Occipital lobe (tissue), 2 donors: Measurements from ENCODE around the gene RPTOR. TPM values are rescaled to one million over a fixed set of nuclear protein-coding genes. Genes with fewer than 3 reads are reported as not detected.
"Not testable (repeated sequence)": the region's sequence is repeated elsewhere in the genome, so short reads cannot be mapped to it uniquely, and the experiment has no call there.

ENCODE experiments used
- DNase-seq: peaks from one replicate; lab custom pipeline; 2025; lab: John Stamatoyannopoulos, UW
- total RNA-seq: library from RNA; depleted of rRNA; stranded (reverse); fragments of >200 nt; gene quantifications from one replicate; pipeline ENCODE4 v1.2.3, GENCODE V29; 2014

Gene RPTOR
- total RNA-seq, 1 donor from 2014 or later: 14.2 TPM

DNA sequence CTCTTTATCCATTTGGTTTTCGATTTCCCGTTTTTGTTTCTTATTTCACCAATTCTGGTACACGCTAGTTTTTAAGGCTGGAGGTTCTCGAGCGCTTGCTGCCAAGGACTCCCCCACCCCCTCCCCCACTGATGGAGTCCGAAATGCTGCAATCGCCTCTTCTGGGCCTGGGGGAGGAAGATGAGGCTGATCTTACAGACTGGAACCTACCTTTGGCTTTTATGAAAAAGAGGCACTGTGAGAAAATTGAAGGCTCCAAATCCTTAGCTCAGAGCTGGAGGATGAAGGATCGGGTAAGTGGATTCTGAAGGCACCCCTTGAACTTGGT, 825 bp downstream of the RPTOR start:
- DNase-seq: no peak

DNA sequence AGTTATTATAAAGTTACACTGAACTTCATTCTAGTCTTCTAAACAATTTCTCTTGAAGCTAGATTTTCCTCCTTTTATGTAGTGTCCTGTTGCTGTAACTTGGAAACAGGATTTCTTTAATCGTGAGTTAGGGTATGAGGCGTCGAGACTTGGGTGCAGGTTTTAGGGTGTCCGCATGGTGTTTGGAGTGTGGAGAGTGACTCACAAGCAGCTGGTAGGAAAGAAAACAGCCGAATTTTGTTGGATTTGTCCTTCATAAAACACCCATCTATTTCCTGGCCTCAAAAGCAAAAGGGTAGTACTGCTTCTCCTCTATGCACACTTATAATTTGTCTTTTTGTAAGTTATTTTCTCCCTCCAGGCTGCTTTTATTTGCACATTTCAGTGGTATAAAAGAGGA, 1.6 kb downstream of the RPTOR start:
- DNase-seq: no peak

DNA sequence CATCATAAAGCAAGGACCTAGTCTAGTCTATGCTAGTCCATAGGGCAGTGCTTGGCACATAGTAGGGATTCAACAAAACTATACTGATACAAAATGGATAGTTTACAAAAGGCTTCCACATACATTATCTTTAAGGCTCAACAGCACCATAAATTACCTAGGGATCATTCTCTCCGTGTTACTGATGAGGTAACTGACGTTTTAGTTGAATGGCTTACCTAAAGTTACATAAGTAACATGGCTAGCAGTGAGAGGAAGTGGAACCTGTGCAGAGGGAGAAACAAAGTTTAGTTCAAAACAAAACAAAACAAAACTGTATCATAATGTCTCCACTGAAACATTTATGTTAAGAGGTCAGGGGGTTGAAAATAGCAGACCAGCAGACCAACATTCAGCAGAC, 7.9 kb downstream of the RPTOR start:
- no peak for DNase-seq

DNA sequence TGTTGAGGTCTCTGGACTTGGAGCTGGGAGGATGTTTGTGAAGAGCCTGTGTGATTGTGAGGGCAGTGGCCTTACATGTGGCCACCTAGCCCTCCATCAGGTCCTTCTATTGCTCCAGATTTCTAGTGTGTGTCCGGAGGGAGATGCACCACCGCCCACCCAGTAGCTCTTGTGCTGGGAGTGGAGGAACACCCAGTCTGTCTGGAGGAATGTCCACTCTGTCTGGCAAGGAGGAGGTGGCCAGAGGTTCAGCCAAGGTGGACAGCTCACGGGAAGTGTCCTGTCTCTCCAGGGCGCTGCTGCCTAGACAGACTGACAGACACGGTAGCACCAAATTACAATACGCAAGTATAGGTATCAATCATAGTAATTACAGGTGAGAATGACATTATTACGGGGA, 10.6 kb downstream of the RPTOR start:
- no peak for DNase-seq

DNA sequence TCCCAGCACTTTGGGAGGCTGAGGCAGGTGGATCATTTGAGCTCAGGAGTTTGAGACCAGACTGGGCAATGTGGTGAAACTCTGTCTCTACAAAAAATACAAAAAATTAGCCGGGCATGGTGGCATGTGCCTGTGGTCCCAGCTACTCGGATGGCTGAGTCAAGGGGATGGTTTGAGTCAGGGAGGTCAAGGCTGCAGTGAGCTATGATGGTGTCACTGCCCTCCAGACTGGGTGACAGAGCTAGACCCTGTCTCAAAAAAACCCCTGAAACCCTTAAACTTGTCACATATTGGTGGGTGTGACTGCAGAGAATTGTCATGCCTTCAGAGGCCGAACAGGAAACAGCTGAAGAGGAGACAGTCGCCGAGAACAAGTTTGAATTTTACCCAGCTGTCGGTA, 13.4 kb downstream of the RPTOR start:
- no peak for DNase-seq

DNA sequence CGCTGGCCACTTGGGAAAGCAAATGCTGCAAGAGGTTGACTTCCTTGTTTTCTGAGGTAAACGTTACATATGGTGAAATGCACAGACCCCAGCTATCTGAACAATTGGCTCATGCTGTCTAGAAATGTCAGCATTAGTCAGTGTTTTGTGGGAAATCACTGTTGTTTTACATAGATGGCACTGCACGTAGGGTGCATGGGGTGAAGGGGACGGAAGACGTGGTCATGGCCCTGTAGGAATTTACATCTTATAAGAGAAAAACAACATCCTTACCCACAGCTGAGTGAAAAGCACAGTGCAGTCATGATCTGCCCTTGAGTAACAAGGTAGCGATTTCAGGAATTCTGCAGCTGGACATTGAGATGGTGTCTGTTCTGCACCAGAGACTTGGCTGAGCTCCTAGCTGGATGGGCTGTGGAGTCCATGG, 15.2 kb downstream of the RPTOR start:
- DNase-seq: no peak

DNA sequence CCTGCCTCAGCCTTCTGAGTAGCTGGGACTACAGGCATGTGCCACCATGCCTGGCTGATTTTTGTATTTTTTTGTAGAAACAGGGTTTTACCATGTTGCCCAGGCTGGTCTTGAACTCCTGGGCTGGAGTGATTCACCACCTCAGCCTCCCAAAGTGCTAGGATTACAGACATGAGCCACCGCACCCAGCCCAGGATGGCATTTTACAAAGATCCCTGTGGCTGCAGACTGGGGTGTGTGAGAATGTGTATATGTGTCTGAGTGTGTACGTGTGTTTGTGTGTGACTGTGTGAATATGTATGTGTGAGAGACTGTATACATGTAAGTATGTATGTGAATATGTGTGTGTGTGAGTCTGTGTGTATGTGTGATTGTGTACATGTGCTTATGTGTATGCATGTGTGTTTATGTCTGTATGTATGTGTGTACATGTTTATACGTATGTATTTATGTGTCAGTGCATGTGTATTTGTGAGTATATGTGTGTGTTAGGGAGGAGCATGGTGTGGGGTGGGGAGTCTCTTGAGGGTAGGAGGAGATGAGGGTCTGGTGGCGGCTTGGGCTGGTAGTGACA, 17.0 kb downstream of the RPTOR start:
- no peak for DNase-seq

DNA sequence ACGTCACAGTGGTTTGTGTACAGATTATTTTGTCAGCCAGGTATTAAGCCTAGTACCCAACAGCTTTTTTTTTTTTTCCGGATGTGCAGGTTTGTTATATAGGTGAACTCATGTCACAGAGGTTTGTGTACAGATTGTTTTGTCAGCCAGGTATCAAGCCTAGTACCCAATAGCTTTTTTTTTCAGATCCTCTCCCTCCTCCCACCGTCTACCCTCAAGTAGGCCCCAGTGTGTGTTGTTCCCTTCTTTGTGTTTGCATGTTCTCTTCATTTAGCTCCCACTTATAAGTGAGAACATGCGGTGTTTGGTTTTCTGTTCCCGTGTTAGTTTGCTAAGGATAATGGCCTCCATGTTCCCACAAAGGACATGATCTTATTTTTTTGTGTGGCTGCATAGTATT, 19.9 kb downstream of the RPTOR start:
- DNase-seq: no peak

DNA sequence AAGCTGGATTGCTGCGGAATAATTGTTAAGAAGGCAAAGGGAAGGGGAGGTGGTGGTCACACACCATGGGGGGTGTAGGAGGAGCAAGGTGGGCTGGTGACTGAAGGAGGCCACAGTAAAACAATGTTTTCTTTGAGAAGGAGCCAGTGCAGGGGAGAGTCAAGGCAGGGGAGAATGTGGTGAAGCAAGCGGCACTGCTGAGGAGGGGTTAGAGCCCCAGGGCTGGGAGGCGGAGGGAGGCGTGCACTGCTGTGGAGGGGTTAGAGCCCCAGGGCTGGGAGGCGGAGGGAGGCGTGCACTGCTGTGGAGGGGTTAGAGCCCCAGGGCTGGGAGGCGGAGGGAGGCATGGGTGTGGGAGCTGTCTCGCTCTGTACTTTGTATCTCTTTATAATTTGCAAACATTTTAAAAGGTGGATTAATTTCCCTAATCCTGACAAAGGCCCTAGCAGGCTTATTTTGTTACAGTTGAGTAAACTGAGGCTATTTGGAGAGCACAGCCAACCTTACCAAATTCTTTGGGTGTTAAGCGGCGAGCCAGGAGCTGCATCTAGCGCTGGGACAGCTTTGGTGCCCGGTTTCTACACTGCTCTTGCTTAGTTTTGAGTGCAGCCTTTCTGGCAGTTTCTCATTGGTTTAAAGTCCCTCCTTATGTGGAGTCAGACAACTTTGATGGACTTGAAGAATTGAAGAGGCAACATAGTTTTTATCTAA, 20.9 kb downstream of the RPTOR start:
- DNase-seq: no peak

DNA sequence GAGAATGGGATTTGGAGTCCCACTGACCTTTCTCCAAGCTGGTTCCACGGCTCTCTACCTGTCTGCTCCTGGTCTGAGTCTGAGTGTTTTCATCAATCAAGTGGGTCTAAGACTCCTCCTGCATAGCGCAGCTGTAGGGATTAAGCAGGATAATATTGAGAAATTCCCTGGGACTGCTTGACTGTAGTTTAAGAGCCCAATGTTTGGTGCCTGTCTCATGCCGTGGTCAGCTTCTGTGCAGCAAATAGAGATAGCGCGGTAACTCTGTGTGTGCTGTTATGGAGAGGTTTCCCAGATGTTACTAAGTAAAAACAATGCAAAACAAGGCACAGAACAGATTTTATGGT, 21.4 kb downstream of the RPTOR start:
- DNase-seq: no peak

DNA sequence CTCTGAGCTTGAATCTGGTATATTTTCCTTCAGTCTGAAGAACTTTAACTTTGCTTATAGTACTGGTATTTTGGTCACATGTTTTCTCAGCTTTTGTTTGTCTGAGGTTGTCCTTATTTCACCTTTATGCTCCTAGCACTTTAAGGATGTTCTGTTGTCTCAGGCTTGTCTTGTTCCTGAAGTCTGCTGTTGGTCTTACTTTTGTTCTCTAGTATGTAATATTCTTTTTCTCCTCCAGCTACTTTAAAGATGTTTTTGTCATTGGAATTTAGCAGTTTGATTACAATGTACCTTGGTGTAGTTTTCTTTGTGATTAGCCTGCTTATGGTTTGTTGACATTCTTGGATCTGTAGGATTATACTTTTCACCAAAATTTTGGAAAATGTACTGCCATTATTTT, 23.6 kb downstream of the RPTOR start:
- DNase-seq: no peak

DNA sequence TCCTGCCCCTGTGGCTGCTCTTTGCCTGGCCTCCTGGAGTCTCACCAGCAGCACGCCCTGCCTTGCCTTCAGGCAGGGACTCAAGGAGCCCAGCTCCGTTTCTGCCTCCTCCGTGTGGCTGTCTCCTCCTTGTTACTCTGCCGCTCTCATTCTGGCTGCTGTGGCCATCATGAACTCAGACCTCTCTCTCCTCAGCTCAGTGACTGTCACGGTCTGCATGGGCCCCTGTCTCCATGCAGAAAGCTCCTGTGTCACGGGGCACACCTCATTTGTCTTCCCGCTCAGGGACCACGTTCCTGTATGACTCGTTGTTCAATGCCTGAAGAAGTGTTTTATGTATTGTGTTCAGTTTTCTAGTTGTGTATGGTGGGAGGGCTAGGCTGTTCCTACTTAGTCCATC, 25.3 kb downstream of the RPTOR start:
- no peak for DNase-seq

DNA sequence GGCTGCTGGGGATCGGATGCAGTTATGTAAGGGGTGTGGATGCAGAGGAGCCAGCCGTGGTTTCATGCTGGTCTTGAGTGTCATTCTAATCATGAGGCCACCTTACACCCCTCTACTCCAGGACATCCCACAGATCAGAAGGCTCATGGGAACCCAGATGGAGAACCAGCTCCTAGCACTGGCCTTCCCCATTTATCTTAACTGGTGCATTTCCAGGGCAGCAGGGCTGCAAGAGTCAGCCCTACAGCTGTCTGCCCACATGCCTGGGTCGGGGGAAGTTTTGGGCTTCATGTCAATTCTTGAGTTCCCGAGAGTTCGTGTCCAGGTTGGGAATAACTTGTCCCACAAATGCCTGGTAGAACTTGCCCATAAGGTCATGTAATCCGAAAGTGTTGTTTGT, 29.1 kb downstream of the RPTOR start:
- DNase-seq: no peak

DNA sequence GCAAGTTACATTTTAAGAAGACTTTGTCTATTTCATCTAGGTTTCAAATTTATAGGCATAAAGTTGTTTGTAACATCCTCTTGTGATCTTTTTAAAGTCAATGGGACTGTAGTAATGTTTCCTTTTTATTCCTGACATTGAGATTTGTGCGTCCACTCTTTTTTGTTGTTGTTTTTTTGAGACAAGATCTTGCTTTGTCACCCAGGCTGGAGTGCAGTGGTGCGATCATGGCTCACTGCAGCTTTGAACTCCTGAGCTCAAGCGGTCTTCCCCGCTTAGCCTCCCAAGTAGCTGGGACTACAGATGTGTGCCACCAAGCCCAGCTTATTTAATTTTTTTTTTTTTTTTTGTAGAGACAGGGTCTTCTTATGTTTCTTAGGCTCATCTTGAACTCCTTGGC, 29.9 kb downstream of the RPTOR start:
- no peak for DNase-seq

DNA sequence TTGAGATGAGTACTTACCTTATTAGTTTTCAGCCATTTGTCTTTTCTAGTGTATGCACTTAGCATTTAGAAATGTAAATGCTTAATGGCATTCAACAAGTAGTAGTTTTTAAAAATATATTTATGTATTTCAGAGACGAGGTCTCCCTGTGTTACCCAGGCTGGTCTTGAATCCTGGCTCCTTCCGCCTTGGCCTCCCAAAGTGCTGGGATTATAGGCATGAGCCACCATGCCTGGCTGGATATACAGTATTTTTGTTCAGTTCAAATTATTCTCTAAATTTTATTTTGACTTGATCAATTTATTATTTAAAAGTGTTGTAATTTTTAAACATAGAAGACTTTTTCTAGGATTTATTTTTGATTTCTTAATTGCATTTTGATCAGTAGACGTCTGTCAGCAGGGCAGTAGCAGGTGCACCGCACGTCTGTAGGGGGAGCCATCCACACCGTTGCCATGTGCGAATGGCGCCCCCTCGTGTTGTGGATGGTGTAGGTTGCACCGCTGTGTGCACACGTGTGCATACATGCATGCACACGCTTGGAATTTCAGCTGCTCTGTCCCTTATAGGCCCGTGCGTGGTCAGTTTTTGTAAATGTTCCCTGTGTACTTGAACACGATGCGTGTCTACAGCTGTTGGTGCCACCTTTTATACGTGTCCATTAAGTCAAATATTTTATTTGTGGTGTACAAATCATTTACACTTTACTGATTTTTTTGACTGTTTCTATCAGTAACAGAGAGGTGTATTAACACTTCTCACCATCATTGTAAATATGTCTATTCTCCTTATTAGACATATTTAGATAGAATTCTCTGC, 30.6 kb downstream of the RPTOR start:
- no peak for DNase-seq

DNA sequence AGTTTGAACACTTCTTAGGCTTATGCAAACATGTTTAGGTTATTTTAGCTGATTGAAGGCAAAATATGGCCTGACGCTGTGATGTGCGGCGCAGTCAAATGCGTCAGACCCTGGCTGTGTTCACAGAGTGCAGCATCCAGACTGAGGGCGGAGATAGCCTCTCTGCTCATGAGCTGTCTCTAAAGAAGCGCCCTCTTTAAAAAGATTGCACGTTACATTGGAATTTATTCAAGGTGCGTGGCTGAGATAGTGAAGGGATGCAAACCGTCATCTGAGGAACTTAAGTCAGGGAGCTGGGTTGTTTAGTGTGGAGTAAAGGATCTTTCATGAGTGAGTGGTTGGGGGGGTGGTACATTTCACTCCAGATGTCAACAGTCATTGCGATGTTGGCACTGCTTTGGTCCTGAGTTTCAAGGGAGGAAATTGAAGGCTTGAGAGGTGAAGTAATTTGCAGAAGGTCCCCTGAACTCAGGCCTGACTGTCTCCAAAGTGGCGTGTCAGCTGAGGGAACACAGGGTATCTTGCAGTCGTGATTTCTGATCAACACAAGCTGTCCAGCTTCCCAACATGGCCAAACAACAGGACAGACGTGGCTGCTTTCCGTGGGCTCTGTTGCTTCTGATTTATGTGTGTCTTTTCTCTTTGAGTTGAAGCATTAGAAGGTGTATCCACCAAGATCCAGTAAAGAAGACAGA, 33.4 kb downstream of the RPTOR start:
- no peak for DNase-seq

DNA sequence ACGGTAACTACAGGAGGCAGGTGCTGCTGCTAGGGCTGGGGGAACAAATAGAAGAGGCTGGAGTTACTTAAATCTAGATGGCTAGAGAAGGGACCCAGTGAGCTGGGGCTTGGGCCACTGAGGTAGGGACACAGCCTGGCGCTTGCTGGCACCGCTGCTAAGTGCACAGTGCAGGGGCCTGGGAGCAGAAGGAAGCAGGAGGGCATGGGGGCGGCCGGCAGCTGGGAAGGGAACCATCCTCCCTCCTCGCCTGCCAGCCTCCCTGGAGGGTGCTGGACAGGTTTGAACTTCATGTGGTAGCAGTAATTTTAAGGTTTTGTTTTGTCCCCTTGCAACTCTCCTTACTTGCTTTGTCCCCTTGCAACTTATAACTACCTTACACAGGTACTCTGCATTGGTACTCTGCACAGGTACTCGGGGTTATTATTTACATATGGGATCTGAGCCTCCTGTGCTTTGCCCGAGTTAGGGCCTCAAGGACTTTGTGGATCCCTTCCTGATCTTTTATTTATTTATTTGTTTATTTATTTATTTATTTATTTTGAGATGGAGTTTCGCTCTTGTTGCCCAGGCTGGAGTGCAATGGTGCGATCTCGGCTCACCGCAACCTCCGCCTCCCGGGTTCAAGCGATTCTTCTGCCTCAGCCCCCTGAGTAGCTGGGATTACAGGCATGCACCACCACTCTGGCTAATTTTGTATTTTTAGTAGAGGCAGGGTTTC, 34.2 kb downstream of the RPTOR start:
- DNase-seq: not testable (repeated sequence)

DNA sequence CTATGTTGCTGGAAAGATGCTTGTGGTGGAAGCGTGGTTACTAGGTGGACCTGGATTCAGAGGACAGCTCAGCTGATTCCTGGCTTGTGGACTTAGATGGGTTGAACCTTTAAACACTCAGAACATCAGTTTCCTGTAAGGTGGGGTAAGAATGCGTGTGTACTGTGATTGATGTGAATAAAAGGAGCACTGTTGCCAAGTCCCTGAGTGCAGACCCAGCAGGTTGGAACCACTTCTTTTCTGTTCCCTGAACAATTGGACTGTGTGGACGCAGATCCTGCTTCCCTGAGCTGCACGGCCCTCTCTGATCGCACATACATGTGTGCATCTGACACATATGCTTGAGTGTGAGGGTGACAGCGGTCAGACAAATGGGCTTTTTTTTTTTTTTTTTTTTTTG, 37.5 kb downstream of the RPTOR start:
- DNase-seq: no peak

DNA sequence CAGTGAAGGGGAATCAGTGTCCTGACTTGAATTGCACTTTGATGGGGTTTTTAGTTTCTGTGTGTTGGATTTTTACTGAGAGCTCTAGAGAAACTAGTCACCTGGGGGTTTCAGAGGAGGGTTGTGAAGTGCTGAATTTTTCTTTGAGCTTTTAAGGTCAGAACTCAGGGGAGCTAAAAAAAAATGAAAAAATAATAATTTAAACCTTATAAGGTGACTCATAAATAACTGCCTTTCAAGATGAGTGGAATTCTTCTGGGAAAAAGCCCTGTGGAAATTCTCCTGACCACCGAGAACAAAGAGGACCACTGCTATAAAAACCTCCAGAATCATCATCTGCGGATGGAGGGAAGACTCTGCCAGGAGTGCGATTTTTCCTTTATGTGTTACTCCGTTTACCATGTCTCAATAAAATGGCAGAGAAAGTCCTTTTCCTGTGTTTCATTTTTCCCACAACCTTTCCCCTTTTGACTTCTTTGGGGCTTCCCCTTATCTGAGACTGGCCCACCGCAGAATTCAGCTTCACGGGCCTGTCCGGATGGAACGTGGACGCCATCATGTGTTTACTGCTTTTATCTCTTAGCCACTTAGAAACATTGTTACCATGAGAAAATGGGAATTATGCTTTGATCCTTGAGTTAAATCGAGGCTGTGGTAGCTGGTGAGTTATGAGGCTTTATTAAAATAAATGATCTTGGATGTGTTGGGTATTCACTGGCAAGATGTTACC, 39.7 kb downstream of the RPTOR start:
- DNase-seq: no peak

DNA sequence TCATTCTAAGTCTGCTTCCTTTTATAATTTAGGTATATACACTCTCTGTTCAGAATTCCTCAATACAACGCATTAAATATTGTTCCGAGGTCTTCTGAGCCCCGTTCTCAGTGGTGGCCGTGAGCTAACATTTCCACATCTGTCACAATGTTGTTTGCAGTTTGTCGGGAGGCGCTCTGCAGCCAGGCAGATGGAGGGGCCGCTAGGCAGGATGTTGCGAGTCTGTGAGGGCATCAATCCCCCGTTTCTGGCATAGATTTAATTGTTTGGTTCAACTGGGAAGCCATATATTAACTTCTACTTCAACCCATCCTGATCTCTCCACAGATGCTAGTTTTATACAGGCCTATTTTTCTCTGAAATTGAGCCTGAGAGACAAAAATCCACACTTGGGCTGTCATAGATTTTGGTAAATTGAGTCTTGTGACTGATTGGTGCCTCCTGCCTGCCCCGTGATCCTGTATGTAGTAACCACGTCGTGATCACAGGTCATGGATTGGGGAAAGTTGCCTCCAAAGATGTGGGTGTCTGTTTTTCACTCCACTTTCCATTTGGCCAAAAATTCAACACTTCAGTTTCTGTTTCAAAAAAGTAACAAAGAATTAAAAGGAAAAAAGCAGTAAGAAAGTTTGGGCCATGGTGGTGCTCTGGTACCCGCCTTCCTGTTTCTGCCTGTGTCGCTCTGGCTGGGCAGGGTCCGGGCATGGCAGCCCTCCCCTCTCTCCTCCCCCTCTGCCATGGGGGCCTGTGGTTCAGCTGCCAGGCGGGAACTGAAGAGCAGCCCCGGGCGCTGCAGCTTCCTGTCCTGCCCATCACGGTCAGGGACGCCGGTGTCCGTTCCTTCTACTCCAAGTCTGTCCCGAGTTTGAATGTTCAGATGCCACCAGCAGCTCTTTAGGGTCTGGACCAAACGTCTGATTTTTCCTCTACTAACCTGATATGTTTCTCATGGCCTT, 41.5 kb downstream of the RPTOR start:
- DNase-seq: no peak
